Stimulated activated CD8-positive, alpha-beta memory T cell treated with anti-CD3 and anti-CD28 coated beads, Interleukin-7, amount 100 ng/mL, for 4 hours (primary cell): ENCODE measurements around the gene ABHD11.
A peak's percentile ranks its signal among the peaks of the same experiment; 100 is the strongest.
"Not testable (repeated sequence)": the region's sequence is repeated elsewhere in the genome, so short reads cannot be mapped to it uniquely, and the experiment has no call there.

ENCODE experiments used
- DNase-seq, 2 donors: peaks; one replicate each; pipeline ENCODE4 v3.0.0-alpha.2; 2020; ENCODE audit warnings: low read depth in 2 of 2

Gene ABHD11

DNA sequence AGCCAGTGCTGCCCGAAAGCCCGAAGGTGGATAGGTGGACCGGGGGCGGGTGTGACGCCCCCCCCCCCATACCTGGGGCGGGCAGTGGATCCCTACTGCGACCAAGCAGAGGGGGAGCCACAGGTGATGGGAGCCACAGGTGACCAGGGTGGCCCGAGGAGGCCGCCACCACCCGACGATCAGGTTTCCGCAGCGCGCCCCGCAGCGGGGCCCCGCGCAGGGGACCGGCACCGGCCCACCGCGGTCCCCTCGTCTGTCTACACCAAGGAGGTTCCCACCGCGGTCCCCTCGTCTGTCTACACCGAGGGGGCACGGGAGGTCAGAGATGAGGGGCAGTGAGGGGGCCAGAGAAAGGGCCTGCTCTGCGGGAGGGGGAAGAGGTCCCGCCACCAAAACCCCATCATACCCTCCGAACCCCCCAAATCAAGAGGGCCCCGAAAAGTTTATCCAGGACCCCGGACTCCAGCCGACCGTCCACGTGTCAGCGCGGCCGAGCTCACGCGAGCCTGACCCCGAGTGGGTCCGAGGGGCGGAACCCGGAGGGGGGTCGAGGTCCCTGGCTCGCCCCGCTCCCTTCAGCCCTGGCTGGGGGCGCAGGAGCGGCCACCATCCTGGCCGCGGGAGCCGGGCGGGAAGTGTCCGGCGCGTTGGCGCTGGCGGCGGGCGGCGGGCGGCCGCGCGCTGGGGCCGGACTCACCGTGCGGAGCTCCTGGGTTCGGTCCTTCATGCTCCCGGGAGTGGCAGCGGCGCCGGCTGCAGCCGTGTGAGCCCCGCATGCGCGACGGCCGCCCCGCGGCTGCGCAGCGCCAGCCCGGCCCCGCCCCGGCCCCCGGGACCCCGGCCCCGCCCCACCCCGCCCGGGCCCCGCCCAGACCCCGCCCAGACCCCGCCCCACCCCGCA, 19.4 kb downstream of the ABHD11 start, which contains the start of gene STX1A:
STX1A (minus strand) TSS at position 765 of the 901 bp plus-strand sequence; CDS start at position 727, 38 bp downstream.
- DNase-seq = peak; percentile 30 to 66

DNA sequence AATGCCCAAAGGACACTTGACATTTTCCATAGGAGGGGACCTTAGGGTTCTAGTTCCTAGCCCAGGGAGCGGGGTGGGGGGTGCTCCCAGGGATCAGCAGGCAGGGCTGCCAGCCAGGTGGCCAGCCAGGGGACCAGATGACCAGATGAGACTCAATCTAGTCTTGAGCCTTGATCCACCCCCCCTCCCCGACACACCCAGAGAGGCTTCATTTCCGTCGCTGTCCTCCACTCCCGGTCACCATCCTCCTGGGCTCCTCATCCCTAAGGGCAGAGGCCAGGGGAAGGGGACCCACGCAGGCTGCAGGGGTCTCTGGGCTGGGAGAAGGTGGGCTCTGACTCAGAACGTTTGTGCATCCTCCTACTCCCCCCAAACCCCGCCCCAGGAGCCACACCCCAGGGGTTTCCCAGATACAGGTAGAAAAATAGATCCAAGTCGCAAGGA, 20.1 kb downstream of the ABHD11 start:
- no peak for DNase-seq

DNA sequence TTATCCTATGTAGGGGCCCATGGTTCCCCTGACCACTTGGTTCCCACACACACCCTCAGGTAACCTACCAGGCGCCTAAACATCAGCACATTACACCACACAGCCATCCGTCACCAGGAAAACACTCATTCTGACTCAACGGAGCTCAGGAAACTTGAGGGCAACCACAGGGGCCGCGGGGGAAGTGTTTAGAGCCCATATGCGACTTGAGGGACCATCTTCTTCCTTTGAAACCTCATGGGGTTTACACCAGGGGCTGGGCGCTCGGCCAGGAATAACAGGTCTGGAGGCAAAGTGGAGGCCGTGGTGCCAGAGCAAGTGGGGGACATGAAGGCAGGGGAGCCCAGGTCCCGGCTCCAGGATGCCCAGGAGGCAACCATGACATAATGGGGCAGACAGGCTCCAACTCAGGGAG, 20.6 kb downstream of the ABHD11 start:
- peak; percentile 72 to 75 for DNase-seq

DNA sequence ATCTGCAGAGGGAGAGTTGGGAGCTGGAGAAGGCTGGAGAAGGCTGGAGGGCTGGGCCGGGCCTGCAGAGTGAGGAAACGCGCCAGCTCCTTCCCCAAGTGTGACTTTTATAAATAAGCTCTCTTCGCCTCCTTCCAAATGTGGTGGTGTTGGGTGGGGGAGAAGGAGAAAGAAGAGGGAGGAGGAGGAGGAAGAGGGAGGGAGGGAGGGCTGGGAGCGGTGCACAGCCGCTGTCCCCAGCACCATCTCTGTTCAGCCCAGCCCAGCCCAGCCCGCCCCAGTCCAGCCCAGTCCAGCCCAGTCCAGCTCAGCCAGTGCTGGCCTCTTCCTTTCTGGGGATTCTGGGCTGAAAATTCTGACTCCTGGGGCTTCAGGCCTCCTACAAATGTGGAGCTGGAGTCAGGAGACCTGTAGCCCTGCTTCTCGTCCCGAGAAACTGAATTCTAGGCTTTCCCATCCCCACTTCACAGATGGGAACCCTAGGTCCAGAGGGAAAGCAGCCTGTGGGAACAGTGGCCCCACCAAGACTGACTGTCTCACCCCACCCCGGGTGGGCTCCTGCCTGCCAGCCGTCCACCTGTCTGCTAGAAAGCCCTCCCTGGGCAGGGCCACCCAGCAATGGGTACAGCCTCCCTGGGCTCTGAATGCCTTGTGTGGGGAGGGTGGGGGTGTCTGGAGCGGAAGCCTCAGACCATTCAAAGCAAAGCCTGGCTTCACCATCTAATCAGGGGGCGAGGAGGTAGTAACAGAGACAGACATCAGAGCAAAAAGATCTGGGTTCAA, 21.4 kb downstream of the ABHD11 start:
- no peak for DNase-seq

DNA sequence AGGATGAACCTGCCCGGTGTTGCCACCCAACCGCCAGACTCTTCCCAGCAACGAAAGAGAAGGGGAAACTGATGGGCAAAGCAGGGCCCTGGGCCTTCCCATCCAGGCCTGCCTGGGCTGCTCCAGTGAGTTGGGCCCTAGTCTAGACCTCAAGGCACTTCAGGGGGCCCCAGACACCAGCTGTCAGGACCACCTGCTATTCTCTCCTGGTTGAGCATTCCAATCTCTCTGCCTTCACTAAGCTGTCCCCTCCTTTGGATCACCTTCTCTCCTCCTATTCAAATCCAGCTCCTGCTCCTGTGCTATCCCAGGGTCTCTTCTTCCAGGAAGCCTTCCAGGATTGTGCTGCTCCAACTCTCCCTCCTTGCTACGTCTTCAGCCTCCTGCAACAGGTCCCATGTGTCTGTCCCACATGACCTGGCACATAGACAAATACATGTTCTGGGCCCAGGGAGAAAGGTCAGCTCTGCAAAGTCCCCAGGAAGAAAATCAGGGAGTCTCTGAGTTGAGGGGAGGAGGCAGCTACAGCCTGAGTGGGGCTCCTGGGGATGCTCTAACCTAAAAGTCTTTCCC, 22.2 kb downstream of the ABHD11 start:
- DNase-seq = no peak

DNA sequence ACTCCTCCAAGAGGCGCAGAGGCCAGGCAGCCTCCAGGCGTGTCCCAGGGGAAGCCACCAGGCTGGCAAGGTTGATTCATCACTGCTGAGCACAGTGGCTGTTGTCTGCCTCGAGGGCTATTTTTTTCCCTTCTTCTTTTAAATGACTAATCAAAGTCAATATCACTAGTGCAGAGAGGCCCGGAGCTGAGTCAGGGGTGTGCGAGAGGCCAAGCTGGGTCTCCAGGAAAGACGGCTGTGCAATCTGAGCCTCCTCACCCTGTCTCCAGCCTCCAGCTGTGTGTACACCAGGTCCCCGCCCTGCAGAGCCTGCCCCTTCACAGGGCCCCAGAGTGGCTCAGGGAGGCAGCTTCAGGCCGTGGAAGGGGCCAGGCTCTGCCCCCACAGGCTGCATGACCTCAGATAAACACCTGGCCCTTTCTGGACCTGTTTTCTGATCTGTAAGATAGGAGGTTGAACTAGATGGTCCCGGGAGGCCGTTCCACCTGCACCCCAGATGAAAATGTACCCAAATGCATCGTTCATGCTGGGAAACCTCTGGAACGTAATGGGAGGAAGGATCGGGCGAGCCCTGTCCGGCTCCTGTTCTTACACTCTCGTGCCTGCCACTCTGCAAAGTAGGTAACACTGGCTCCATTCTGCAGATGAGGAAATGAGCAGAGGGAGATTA, 22.8 kb downstream of the ABHD11 start:
- DNase-seq = no peak

DNA sequence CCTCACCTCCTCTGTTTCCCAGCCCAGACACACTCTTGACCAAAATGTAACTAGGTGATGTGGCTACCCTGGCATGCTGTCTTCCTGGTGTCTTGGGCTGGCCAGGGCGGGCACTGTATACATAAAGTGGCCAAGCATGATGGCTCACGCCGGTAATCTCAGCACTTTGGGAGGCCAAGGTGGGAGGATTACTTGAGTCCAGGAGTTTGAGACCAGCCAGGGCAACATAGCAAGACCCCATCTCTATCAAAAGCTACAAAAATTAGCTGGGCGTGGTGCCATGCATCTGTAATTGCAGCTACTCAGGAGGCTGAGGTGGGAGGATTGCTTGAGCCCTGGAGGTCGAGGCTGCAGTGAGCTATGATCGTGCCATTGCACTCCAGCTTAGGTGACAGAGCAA, 25.3 kb downstream of the ABHD11 start:
- DNase-seq = not testable (repeated sequence)

DNA sequence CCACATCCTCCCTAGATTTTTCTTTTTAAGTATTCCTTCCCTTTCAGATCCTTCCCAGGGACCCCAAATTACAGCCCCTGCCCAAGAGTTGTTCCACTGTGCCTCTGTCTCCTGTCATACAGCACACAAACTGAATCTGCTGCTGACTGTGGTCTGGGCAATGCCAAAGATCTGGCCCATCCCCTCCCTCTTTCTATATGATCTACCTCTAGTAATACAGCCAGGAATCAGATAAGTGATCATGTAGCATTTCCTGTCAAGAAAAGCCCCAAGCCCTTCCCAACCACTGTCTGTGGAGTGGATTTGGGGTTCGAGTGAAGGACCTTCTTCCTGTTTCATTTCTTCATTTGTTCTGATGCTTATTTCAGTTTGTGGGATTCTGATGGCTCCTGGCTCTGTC, 25.8 kb downstream of the ABHD11 start:
- no peak for DNase-seq

DNA sequence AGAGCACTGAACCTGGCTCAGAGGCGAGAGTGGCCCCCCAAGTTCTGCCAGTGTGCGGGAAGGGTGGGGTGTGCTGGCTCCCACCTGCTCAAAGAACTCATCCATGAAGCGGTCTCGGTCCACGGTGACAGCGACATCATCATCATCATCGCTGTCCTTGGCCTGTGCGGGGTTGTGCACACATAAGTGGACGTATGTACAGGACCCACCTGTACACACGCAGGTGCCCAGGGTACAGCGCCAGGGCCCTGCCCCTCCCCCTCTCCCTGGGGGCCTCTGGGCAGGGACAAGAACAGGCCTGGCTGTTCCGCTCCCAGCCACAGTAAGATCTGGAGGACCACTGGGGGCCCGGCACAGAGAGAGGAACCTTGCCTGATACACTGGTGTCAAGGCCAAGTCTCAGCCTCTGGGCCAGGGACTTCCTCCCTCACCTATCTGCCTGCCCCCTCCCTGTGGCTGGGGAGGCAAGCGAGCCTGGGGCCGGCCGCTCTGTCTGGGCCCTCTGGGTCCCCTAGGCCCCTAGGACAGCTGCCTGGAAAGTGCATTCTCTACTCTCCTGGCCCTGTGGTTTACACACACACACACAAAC, 29.5 kb downstream of the ABHD11 start:
- no peak for DNase-seq

DNA sequence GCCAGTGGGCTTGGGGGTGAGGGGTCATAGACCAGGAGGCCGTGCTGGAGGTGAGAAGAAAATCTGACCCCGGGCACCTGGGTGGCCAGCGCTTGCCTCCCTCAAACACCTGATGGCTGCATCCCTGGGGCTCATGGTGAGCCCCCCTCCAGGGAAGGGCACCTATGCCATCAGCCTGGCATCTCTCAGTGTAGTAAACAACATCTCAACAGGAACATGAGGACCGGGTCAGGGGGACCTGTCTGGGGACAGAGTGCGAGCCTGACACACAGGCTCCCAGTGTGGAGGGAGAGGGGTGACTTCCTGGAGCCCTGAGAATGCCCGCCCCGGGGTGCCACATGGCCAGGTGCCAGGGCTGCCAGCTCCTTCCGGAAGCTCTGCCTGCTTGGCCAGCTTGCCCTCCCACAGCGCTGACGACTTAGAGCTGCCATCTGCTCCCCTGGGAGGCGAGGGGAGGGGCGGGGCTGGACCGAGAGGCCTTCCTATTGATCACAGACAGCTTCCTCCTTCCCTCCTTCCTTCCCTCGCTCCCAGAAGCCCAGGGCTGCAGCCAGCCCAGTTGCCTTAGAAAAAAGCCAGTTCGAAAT, 31.5 kb downstream of the ABHD11 start:
- no peak for DNase-seq

DNA sequence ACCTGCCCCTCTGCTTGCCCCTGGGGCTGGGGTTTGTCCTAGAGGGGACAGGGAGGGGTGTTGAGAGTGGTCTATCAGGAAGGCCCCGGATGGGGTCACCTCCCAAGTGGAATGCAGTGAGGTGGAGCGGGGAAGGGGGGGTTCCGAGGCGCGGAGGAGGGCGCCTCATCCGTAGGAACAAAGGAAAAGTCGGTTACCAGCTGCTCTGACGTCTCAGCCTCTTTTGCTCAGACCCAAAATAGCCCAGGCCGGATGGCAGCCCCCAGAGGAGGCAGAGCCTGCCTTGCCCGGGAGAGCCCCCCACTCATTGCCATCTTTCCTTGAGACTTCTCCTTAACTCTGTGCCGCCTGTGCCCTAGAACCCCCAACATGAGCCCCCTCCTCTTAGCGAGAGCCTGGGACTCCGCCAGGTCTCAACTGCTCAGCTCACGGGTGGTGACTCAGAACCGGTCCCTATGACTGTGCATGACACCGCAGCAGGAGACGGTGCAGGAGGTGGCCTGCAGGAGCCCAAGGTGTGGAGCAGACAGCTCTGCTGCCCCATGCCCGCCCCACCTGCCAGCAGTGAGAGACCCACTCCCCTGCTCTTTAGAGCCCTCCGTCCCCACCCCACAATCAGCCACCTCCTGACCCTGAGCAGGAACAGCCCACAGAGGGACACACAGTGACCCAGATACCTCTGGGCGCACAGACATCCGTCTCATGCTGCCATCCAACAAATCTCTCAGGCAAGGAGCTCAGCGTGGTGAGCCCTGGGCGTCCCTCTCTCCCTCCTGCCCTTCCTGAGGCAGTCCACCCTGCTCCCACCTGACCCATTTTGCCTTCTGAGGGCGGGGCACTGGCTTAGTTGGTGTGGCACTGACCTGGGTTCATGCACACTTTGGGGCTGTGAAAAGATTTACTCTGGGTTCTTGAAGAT, 32.2 kb downstream of the ABHD11 start:
- no peak for DNase-seq

DNA sequence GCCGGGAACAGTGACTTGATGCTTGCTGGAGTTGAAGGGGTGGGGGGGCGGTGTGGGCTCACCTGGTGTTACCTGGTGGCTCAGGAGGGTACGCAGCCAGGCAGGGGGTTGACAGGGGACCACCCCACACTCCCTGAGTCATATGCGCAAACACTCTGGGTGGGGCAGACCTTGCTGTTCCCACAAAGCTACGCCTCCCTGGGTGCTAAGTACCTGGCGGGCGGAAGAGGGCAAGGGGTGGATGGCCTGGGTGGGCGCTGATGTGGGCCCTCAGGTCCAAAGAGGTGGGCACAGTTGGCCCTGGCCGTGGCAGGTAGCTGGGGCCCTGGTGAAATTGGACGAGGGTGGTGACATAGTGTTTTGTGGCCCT, 33.1 kb downstream of the ABHD11 start:
- DNase-seq = no peak

DNA sequence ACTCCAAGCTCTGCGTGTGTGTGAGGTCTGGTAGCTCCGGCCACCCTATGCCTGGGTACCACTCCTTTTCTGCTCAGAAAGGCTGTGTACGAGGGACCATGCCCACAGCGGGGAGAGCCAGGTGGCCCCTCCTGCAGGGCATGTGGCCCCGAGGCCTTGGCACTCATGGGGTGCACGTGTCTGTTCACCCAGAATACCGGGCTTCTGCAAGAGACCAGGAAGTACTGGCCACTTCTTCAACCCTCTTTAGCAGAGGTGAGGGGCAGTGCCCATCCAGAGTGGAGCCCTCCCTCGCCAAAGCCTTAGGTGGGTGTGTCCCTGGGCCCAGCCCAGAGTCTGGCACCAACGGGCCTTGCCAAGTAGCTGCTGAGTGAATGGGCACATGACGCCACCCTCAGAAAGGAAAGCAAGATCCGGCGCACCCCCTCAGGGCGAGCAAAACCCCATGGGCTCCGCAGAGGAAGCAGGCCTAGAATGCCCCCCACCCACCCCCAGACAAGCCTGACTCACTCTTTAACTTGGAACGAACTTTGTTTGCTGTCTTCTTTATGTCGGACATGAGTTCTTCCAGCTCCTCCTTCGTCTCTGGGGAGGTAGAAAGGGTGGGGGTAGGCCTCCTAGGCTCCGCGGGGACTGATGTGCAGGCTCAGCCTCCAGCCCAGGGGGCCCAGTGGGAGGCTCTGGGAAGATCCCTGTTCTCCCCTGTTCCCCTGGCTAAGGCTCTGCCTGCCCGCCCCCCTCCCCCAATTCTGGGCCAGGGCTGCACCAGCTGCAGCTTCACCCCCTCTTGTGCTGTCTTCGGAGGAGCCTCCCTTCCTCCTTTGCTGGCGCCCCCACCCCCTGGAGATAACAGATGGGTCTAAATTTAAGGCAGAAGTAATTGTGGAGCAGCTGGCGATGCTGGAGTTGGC, 33.7 kb downstream of the ABHD11 start:
- DNase-seq = no peak

DNA sequence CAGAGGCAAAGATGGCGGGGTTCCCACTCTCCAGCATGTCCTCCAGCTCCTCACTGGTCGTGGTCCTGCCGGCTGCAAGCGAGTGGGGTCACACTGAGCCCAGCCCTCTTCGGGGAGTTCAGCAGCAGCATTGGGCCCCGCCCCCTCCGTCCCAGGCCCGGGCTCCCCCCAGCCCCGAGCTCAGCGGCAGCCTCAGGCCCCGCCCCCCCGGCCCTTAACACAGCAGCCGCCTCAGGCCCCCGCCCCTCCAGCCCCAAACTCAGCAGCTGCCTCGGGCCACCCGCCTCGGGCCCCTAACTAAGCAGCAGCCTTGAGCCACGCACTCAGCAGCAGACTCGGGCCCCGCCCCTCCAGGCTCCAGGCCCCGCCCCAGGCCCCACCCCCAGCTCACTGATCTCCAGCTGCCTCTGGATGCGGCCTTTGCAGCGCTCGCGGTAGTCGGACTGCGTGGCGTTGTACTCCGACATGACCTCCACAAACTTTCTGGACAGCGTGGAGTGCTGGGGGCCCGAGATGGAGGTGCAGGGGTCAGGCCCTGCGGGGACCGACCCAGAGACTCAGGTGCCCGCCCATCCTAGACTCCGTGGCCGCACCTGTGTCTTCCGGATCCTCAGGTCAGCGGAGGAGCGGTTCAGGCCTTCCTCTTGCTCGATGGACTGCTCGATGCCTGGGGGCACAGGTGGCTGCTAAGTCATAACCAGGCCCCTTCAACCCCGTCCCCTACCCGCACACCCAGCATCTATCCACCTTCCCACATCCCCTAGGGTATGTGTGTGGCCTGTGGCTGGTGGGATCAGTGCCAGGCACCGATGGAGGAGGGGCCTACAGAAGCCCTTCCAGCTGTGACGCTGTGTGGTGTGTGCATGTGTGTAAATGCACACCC, 34.6 kb downstream of the ABHD11 start:
- no peak for DNase-seq

DNA sequence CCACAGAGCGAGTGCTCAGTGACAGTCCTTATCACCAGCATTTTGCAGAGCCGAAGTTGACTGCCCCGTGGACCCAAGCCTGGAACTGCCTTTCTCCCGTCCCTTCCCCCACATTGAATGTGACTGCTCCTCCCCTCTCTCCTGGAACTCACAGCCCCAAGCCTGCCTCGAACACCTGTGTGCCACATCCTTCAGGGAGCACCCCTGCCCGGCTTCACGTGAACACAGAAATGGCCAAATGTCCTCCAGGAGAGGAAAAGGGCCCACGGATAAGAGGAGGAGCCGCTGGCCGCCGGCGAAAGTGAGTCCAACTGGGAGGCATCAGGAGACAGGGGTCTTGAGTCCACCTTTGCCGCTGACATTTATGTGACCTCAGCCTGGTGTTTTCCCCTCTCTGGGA, 35.4 kb downstream of the ABHD11 start:
- DNase-seq = no peak

DNA sequence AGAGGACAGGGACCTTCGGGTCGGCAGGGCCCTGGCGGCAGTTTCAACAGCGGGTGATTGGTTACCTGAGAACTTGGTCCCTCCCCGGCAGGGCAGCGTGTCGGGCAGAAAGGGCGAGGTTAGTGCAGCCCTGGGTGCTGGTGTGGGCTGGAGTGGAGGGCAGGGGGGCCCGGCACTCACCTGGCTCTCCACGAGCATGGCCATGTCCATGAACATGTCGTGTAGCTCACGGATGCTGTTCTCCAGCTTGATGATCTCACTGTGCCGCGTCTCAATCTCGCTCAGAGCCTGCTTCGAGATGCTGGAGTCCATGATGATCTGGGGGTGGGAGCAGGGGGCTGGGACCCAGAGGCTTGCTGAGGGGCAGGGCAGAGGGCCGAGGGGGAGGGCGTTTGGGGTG, 35.9 kb downstream of the ABHD11 start:
- no peak for DNase-seq

DNA sequence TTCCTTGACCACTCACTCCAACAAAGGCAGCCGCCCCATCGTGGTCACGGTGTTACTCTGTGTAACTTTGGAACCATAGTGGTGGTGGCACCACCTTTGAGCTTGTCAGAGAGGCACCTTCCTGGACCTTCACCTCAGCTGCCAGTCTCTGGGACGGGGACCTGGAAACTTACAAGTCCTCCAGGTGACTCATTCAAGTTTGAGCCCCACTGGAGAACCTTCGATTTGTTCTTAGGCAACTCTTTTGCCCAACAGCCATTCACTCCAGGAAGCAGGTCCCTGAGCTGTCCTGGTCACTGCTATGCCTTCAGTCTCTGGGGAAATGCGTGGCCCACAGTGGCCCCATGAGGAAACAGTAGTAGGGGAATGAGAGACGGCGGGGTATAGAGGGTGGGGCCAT, 36.4 kb downstream of the ABHD11 start:
- DNase-seq = no peak
